GM19324 (cell line): ENCODE results near the gene RNF5.
"Not testable (repeated sequence)": the region's sequence is repeated elsewhere in the genome, so short reads cannot be mapped to it uniquely, and the experiment has no call there.

Experiments used
- ATAC-seq: cut with Tn5 transposase; IDR thresholded peaks from one replicate; pipeline ENCODE4 v1.9.1; 2021; ENCODE audit warnings: mild to moderate bottlenecking, moderate library complexity; ENCODE audit not compliant: unreplicated experiment, low FRiP score

RNF5 gene

DNA sequence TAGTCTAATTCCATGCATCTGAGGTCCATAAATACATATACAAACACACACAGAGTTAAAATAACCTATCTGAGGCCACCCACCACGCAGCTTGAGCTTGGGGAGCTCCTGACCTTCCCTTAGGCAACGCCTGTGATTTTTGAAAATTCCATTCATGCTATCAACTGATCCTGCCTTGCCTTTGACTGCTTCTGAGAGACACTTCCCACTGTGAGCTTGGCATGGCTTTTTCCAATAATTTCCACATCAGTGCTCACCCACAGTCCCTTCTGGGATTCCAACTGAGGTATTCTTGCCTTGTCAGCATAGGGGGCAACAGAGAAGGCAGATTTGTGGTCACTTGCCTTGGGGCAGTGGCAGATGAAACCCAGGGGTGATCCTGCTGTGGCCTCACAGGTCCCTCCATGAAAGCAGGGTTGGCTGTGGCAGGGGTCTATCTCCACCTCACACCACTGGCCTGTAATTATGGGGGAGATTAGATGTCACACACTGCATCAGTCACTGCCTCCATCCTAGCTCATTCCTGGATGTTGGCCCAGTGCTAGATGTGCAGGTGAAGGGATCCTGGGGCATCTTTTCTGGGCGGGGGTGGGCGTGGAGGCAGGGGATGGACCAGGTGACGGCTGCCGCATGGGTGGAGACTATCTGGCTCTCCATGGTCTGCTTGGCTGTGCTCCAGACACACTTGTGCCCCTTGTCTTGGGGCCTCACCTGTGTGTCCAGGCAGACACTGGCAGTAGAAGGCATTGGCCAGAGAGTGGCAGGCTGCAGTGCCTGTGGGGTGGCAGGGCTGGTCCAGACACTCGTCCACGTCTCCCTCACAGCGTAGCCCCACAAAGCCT, 25.4 kb downstream of the RNF5 start:
- ATAC-seq = no peak

DNA sequence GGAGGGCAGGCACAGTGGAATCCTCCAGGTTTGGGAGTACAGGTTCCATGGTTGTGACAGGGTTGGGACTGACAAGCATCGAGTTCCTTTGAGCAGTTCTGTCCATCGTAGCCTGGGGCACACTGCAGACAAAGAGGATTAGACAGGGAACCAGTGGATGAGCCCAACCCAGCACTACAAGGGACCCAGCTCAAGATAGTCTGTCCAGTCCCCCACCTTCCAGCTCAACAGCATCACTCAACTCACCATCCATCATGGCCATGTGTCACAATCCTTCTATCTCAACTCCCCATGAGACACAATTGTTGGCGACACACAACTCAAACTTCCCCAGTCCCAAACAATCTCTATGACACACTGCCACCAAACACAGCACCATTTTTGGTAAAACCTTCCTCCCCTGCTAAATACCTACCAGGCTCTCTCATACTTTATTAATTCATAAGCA, 26.1 kb downstream of the RNF5 start:
- ATAC-seq = no peak

DNA sequence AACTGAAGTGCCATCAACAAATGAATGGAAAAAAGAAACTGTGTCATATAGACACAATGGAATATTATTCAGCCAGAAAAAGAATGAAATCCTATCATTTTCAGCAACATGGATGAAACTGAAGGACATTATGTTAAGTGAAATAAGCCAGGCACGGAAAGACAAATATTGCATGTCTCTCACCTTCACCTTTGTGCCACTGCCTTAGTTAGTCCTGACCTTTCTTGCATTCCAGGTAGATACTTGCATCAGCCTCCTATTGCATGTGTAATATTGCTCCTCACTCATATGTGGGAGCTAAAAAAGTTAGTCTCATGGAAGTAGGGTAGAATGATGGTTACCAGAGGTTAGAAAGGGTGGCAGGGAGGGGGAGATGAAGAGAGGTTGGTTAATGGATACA, 30.8 kb downstream of the RNF5 start:
- ATAC-seq = no peak

DNA sequence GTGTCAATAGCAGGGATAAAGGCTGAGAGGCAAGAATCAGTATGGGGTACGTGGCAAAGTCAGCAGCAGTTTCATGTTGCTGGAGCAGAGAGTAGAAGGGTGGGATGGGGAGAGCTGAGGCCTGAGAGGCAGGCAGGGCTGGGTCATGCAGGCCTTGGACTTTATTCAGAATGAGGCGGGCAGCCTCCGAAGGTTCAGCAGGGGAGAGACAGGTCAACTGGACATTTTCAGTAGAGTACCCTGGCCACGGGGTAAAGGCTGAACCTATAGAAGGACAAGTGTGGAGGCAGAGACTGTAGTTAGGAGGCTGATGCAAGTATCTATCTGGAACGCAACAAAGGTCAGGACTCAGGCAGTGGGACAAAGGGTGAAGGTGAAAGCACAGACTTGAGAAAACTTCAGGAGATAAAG, 32.0 kb downstream of the RNF5 start:
- no peak for ATAC-seq

DNA sequence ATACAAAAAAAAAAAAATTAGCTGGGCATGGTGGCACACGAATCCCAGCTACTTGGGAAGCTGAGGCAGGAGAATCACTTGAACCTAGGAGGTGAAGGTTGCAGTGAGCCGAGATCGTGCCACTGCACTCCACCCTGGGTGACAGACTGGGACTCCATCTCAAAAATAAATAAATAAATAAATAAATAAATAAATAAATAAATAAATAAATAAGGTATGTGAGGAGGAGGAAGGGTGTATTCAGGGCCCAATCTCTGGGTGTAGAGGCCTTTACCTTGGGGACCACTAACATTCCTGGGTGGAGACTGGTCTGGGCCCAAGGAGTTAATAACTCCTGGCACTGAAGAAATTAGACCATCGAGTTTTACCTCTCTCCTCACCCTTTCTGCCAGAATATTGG, 33.2 kb downstream of the RNF5 start:
- not testable (repeated sequence) for ATAC-seq

DNA sequence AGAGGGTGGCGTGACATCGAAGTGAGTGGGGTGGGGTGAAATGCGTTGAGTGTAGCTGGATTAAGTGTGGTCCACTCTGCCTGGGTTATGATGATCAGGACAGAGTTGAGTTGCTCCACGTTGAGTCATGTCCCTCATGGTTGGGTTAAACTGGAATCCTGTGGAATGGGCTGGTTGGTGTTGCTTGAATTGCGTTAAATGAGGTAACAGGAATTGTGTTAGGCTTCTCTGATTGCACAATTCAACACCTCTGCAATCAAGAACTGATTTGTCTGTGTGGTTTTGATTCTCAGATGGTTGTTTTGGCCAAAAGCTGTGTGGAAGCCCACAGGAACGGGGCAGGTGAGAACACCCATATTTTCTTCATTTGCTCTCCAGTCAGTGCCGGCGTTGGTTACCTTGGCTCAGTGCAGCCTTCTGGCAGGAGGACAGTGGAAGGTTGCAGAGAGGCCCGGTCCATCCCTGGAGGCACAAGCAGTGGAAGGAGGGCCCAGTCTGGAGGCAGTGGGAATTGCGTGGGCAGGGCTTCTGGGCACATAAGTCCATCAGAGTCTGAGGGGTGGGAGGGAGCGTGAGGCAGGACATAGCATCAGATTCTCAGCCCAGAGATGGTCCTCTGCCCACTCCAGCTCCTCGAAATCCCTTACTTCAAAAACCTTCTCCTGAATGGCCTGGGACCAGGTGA, 34.0 kb downstream of the RNF5 start:
- no peak for ATAC-seq

DNA sequence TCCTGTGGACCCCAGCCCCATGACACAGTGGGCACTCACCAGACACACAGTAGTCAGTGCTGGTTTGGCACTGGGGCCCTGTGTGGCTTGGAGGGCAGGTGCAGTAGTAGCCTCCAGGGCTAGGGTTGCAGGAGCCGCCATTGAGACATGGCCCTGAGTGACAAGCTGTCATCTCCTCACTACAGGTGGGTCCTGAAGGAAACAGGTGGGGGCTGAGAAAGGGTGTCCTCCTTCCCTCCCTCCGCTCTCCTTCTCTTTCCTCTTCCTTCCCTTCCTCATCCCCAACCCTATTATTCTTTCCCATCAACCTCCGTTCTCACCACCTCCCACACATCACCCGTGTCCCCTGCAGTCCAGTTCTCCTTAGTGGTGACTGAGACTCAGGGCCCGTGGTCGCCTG, 35.4 kb downstream of the RNF5 start:
- no peak for ATAC-seq

DNA sequence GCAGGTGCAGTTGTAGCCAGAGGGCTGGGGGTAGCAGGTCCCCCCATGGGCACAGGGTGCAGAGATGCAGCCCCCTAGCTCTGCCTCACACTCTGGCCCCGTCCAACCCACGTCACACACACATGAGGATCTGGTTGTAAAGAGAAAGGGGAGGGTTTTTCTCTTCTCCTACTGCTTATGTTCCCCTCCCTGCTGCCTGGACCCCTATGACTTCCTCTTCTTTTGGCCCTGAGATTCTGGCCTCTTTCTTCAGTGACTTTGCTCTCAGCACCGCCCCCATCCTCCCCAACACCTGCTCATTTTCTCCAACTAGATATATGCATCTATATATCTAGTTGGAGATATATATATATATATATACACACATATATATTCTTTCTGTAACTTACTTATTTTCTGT, 35.9 kb downstream of the RNF5 start:
- no peak for ATAC-seq

DNA sequence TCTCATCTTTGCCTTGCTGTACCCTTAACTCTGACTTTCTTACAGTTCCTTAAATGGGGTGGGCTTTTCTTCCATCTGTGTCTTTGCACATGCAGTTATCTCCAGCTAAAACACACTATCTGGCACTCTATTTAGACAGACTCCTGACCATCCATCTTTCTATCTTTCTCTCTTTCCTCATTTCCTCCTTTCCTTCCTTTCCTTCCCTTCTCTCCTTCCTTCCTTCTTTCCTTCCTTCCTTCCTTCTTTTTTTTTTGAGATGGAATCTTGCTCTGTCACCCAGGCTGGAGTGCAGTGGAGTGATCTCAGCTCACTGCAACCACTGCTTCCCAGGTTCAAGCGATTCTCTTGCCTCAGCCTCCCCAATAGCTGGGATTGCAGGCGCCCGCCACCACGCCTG, 37.4 kb downstream of the RNF5 start:
- no peak for ATAC-seq

DNA sequence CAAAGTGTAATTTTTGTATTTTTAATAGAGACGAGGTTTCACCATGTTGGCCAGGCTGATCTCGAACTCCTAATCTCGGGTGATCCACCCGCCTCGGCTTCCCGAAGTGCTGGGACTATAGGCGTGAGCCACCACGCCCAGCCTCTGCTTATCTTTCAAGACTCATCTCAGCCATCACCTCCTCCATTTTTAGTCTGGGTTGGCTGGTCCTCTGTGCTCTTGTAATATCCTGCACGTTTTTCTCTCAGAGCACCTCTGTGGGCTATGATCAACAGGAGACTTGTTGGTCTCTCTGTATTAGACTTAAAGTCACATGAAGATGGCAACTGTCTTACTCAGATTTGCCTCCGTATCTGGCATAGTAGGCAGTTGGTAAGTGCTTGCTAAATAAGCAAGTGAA, 38.1 kb downstream of the RNF5 start:
- no peak for ATAC-seq

DNA sequence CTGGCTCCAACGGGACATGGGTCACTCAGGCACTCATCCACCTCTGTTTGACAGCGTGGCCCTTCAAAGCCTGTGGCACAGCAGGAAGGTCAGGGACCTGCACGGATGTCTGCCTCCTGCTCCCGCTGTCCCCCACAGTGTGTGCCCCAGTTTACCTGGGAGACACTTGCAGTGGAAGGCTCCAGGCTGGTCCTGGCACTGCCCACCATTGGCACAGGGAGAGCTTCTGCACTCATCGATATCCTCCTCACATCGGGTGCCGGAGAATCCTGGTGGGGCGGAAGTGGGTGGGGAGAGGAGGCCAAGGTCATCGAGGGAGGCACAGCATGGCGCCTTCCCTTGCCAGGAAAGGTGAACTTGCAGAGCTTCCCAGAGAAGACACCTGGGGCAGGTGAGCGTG, 38.8 kb downstream of the RNF5 start:
- ATAC-seq = no peak

DNA sequence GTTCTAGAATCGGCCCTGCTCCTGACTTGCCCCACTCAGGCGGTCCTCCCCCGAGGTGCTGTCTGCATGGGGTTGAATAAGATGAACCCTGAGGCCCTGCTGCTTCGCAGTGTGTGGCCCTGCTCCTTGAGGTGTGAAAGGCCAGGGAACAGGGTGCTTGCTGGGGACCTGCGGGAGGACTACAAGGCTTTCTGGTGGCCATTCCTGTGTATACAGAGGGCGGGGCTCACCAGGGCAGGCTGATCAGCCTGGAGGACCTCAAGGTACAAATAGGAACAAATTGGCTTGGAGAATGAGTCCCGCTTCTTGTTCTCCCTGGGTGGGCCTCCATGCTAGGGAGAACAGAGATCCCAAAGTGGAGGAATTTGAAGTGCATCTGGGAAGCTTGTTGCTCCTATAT, 40.0 kb downstream of the RNF5 start:
- ATAC-seq = no peak

DNA sequence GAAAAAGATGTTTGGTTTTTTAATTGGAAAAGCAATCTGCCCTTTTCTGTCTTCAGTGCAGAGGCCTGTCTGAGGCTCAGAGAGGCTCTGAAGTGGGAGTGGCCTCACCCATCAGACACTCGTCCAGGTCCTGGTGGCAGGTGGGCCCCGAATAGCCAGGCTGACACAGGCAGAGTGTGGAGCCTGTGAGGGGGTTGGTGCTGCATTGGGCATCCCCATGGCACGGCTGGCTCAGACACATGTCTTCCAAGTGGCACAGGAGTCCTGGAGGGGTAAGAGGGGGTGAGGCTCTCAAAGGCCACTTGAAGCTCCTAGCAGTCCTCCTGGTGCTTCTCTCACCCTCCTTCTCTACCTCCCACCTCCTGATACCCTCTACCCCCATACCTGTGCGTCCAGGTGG, 41.8 kb downstream of the RNF5 start:
- ATAC-seq = no peak

DNA sequence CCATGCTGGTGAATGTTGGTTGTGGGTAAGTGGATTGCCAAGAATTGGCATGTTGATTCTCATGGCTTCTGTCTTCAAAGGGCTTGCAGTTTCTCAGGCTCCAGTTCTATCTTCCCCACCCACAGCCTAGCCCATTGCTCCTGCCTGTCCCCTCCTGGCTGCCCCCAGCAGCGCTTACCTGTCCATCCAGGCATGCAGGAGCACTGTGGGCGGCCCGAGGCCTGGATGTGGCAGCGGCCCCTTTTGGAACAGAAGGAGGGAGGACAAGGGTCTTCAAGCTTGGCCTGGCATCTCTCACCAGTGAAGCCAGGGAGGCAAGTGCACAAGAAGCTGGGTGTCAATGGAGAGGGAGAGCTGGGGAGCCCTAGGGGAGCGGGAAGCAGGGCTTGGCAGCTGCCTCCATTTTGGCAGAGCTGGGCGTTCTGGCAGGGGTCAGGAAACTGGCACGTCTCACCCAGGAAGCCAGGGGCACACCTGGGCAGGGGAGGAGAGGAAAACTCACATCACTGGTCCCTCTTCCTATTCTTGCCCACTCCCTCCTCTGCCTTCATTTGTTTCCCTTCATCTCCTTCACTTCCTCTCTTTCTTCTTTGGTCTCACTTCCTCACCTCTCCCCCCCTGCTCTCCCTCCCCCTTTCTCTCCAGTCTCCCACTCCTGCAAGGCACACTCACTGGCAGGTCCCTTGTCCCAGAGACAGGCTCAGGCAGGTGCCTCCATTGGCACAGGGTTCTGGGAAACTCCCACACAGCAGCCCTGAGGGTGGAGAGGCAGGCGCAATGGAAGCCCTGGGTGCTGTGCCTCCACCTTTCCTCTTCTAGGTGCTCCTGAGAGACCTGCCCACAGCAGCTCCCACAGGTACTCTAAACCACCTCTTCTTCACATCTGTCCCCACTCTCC, 44.4 kb downstream of the RNF5 start:
- ATAC-seq = no peak

DNA sequence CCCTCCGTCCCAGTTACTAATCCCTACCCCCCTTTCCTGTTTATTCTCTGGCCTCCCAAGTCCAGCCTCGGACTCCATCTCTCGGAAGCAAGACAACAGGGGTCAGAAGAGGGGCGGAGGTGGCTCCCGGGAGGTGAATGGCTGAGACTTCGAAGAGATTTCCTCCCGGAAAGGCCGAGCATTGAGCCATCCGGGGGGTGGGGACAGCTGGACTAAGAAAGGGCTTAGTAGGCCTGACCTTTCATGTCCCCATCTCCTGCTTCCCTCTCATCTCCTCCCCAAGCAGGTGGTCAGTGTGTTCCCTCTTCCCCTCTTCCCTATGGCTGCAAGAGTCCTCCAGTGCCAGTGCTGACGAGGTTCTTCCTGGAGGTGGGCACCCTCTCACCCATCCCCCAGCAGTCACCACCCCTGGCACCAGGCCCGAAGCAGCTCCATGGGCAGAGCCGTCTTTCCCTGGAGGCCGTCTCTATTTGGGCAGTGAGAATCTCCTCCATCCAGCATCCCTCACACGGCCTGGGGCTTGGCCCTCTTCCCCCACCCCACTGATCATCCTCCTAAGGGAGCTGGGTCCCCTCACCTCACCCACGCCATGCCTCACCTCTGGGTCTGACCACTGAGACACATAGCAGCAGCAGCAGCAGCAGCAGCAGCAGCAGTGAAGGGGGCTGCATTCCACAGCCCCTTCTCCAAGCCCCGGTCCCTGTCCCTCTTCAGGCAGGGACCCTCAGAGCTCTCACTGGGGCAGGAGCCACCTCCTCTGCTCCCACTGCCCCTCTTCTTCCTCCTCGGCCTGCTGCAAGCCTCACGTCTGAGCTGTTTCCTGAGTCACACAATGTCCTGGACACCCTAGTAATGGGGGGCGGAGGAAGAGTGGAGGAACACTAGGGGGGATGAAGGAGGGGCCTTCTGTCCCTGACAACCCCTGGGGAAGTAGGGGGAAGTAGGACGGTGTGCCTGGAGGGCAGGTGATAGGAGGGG, 45.3 kb downstream of the RNF5 start, which contains the start of gene NOTCH4:
TSS of gene NOTCH4 (minus strand) at position 810 of the 978 bp plus-strand sequence. CDS start at position 671, 139 bp downstream.
- no peak for ATAC-seq

DNA sequence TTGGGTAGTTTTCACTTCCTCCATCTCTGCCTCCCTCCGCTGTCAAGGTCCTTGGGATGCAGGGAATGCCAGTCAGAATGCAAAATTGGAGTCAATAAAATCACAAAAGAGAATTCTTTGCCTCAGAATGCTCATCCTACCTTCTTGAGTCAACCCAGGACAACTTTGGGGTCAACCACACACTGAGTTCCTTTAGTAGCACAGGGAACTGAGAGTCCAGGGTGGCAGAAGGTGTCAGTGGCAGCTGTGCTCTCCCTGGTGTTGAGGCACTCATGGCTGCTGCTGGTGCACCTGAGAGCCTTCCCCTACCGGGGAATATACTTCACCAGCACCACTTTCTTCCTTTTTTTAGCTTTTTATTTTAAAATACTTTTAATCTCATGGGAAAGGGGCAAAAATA, 46.5 kb downstream of the RNF5 start:
- ATAC-seq = peak; percentile 46

DNA sequence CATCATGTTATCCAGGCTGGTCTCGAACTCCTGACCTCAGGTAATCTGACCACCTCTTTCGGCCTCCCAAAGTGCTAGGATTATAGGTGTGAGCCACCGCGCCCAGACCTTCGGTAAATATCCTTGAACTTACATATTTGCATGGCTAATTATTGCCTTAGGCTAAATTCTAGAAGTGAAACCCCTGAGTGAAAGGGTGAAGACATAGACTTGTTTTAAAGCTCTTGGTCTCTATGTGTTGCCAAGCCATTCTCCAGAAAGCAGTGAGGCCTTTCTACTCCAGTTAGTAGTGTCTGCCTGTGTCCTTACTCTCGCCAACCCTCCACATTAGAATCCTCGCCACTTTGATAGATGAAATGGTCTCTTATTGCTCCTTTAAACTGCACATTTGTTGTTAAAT, 48.2 kb downstream of the RNF5 start:
- ATAC-seq = no peak
